Measurements from ENCODE around the gene ATXN10. TPM values are rescaled to one million over a fixed set of nuclear protein-coding genes. Genes with fewer than 3 reads are reported as not detected.
"Not testable (repeated sequence)": the region's sequence is repeated elsewhere in the genome, so short reads cannot be mapped to it uniquely, and the experiment has no call there.

ATXN10 gene
- total RNA-seq, 2 experiments from 2014 or later: 75.9 to 81.0 TPM

DNA sequence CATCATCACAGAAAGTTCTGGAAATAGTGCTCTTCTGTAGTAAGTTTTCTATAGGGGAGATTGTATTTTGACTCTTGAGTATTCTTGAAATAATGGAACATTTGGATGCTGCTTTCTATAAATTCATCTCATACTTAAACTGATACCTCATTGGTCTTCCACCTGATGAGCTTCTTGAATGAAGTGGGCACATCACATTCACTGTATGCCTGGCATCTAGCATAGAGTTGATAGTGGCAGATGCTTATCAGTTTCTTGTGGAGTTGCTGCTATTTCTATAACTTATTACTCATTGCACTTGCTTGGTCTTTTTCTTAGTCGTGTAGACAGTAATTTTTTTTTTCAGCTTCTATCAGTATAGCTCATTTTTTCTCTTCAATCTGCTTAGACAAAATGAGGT lies 5.4 kb downstream of the ATXN10 start:
- H3K27me3 Mint-ChIP-seq: no peaks in the 10 kb centered on the region
- no peaks in the 10 kb centered on the region for H3K9me3 Mint-ChIP-seq
- DNase-seq: no peak
- H3K4me1 Mint-ChIP-seq: peaks cover 33% of the 10 kb centered on the region
- POLR2A ChIA-PET: no interaction called here
- H3K4me3 Mint-ChIP-seq: no peak overlapping the region
- H3K27ac Mint-ChIP-seq: no peak overlapping the region
- ATAC-seq (ENCODE audit: low read depth): no peak
- peaks cover 8% of the 10 kb centered on the region for H3K36me3 Mint-ChIP-seq

DNA sequence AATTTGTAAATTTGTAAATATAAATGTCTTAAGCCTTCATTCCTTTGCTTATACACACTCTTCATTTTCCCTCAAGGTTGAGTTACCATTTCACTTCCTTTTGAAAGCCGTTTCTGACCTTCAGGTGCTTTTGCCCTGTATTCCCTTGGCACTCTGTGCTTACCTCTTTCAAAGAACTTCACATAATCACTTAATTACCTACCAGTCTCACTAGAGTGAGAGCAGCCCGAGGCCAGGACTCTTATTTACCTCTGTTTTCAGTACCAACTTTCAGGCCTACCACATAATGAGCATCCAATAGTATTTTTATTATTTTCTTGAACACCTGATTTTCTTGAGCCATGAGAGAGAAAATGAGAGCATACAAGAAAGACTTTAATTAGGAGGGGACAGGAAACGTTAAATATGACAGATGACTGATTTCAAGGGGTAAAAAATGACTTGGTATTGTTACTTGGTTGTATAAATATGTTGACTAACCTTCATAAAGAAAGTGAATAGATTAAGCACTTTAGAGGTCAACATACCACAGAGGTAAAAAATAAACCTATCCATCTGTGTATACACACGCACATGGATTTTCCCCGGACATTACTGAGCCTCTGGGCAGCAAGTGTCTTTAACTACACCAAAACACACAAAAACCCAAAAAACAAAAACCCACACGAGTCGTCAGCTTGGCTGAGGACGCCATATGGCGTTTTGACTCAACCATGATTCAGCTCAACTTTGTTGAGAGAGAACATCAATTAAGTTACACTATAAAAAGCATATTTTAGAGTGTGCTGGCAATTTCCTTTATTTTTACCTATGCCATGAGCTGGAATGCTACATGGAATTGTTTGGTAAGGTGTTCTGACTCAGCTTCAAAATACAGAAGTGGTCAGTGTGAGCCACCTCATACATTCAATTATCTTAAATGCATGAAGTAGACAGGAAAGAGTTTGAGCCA lies 7.6 kb downstream of the ATXN10 start:
- ATAC-seq (ENCODE audit: low read depth): no peak
- Mint-ChIP-seq H3K27ac (no peak overlapping the region), H3K4me1 (peaks cover 14% of the 10 kb centered on the region), H3K36me3 (peaks cover 8% of the 10 kb centered on the region), H3K9me3 (no peaks in the 10 kb centered on the region), H3K4me3 (no peak overlapping the region), H3K27me3 (no peaks in the 10 kb centered on the region)
- POLR2A ChIA-PET: no interaction called here
- no peak for DNase-seq

DNA sequence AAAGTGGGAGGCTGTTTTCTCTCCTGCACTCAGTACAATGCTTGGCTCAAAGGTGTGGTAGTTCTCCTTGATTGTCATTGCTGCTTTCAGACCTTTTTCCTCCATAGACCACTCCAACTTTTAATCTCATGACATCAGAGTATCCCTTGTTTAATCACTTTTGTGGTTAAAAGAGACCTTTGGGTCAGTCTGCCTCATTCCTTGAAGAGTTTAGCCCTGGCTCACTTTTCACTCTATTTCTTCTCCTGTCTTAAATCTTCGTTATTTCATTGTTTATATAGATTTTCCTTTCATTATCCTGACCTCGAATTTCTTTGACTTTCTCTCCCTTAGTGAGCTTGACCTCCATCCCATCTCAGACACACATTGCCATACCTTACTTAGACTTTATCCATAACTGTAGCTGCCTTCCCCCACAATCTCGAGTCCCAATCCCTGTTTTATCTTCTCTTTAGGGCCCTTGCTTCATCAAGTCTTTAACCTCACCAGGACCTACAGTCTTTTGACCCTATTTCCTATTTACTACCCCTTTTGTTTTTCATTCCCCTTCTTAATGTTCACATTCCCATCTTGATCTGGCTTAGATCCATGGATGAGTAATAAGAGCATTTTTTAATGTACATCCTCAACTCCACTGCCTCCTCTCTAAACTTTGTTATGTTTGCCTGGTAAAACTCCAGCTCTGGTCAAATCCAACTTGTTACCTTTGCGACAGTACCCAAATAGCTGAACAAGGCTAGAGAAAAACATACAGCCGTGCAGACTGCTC lies 9.5 kb downstream of the ATXN10 start:
- no peak overlapping the region for H3K27ac Mint-ChIP-seq
- ATAC-seq (ENCODE audit: low read depth): no peak
- no peaks in the 10 kb centered on the region for H3K9me3 Mint-ChIP-seq
- H3K27me3 Mint-ChIP-seq: no peaks in the 10 kb centered on the region
- H3K36me3 Mint-ChIP-seq: peaks cover 6% of the 10 kb centered on the region
- no peak for DNase-seq
- peaks cover 8% of the 10 kb centered on the region for H3K4me1 Mint-ChIP-seq
- H3K4me3 Mint-ChIP-seq: no peak overlapping the region
- POLR2A ChIA-PET: no interaction called here

DNA sequence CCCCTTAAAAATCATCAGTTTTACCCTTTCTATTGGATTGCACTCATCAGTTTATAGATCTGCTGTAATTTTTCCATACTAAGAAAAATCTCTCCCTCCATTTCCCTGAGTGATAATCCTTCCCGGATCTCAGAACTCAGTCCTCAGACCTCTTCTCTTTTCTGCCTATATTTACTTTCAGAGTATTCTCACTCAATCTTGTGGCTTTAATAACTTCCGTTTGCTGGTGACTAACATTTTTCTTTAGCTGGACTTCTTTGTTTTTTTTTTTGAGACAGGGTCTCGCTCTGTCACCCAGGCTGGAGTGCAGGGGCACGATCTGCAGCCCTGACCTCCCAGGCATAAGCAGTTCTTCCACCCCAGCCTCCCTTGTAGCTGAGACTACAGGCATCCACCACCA lies 10.4 kb downstream of the ATXN10 start:
- Mint-ChIP-seq H3K36me3 (peaks cover 2% of the 10 kb centered on the region), H3K4me1 (peaks cover 7% of the 10 kb centered on the region), H3K27me3 (no peaks in the 10 kb centered on the region), H3K9me3 (no peaks in the 10 kb centered on the region), H3K4me3 (no peak overlapping the region), H3K27ac (no peak overlapping the region)
- ATAC-seq (ENCODE audit: low read depth) (no peak), DNase-seq (no peak)
- POLR2A ChIA-PET: no interaction called here

DNA sequence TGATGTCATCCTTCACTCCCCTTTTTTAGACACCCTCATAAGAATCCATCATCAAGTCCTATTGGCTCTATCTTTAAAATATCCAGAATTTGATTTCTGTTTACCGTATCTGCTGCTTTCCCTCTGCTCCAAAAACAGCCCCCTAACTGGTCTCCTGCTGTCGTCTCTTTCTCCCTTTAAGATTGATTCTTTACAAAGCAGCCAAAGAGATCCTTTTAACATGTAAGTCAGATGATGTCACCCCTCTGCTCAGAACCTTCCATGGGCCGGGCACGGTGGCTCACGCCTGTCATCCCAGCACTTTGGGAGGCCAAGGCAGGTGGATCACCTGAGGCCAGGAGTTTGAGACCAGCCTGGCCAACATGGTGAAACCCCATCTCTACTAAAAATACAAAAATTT lies 11.1 kb downstream of the ATXN10 start:
- H3K27me3 Mint-ChIP-seq; POLR2A ChIA-PET; ATAC-seq (ENCODE audit: low read depth); H3K9me3 Mint-ChIP-seq; H3K27ac Mint-ChIP-seq; H3K4me1 Mint-ChIP-seq; H3K36me3 Mint-ChIP-seq; H3K4me3 Mint-ChIP-seq; DNase-seq: not testable (repeated sequence)

DNA sequence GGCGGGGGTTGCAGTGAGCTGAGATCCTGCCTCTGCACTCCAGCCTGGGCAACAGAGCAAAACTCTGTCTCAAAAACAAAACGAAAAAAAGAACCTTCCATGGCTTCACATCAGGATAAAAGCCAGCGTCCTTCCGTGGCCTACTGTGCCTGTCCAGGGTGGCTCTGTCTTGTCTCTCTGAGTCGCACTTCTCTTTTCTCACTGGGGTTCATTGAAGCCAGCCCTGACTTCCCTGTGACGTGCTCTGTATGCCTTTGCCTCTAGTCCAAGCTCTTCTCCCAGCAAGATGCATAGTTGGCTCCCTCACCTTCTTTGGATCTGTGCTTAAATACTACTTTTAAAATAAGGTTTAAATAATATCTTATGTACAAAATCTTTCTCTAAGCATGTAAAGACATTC lies 11.6 kb downstream of the ATXN10 start:
- Mint-ChIP-seq H3K9me3 (no peaks in the 10 kb centered on the region), H3K4me1 (peaks cover 3% of the 10 kb centered on the region), H3K27ac (no peak overlapping the region), H3K4me3 (no peak overlapping the region), H3K36me3 (peaks cover 1% of the 10 kb centered on the region), H3K27me3 (no peaks in the 10 kb centered on the region)
- no peak for DNase-seq
- POLR2A ChIA-PET: interaction anchor here (0.6 kb wide), 1 partner anchor 36 kb away, joined by 3 read pairs; no protein-coding TSS in a partner anchor
- no peak for ATAC-seq (ENCODE audit: low read depth)

DNA sequence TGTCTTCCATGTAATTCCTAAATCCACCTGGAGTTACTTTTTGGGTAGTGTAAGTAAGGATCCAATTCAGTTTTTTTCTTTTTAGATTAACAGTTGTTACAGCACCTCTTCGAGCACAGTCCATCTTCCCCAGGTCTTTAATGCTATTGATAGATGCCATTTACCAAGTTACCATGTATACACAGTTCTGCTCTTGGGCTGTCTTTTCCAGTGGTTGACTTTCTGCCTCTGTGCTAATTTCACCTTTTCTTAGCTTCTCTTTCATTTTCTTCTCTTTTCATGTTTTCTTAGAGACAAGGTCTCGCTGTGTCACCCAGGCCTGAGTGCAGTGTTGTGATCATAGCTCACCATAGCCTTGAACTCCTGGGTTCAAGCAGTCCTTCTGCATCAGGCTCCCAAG lies 12.0 kb downstream of the ATXN10 start:
- Mint-ChIP-seq H3K27me3 (no peaks in the 10 kb centered on the region), H3K4me3 (no peak overlapping the region), H3K36me3 (peaks cover 1% of the 10 kb centered on the region), H3K27ac (no peak overlapping the region), H3K9me3 (no peaks in the 10 kb centered on the region), H3K4me1 (peaks cover 3% of the 10 kb centered on the region)
- ATAC-seq (ENCODE audit: low read depth) (no peak), DNase-seq (no peak)
- POLR2A ChIA-PET: interaction anchor here (0.6 kb wide), 1 partner anchor 36 kb away, joined by 3 read pairs; no protein-coding TSS in a partner anchor

DNA sequence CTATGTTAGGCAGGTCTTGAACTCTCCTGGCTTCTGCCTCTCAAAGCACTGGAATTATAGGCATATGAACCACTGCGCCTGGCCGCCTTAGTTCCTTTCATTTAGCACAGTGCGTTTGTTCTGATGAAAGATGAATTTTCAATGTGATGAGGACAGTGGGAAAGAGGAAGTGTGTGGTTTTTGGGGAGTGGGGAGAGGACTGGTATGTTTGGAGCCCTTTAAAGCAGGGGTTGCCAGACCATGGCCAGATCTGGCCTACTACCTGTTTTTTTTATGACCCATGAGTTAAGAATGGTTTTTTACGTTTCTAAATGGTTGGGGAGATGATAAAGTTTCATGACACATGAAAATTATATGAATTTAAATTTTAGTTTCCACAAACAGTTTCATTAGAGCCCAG lies 12.5 kb downstream of the ATXN10 start:
- H3K27me3 Mint-ChIP-seq: no peaks in the 10 kb centered on the region
- POLR2A ChIA-PET: no interaction called here
- no peaks in the 10 kb centered on the region for H3K4me1 Mint-ChIP-seq

DNA sequence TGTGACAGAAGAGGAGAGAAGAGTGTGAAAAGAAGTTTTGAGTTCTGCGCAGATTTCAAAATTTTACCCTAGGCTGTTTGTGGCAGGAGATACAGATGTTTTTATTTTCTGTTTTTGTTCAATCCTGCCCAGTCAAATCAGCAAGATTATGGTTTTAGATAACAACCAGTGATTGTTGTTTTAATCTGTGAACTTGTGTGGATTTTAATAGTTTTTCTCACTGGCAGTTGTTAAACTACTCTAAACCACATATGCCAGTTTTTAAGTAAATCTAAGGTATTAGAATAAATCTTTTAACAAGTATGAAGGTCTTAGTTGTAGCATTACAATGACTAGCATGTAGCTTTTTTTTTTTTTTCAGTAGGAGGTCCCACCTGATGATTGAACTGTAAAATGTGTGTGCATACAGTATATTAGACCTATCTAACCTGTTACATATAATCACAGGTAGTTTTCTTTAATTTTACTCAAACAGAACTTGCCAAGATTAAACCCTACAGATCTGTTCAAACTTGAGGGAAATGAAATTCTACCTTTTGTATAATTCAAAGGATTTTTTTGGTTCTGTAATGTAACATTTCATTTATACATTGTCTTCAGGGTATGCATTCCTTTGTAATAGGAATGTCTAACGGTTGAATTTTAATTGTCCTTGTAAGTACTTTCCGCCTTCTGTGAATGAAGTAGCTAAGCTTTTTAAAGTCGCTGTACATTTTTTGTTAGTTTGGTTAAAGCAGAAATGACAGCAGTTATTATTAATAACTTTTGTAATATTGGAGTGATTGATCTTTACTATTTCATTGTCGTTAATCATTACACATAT lies 13.3 kb downstream of the ATXN10 start:
- POLR2A ChIA-PET: interaction anchor here (0.6 kb wide), 1 partner anchor 13 kb away, joined by 4 read pairs; the partner anchor contains the start of gene ATXN10
- no peak for ATAC-seq (ENCODE audit: low read depth)
- no peaks in the 10 kb centered on the region for H3K4me1 Mint-ChIP-seq
- no peaks in the 10 kb centered on the region for H3K36me3 Mint-ChIP-seq
- no peaks in the 10 kb centered on the region for H3K9me3 Mint-ChIP-seq
- H3K27ac Mint-ChIP-seq: no peak overlapping the region
- no peak for DNase-seq
- H3K27me3 Mint-ChIP-seq: no peaks in the 10 kb centered on the region
- H3K4me3 Mint-ChIP-seq: no peak overlapping the region

More for the DNA sequence above, 12.5 kb downstream of the ATXN10 start:
- no peaks in the 10 kb centered on the region for H3K9me3 Mint-ChIP-seq
- H3K4me3 Mint-ChIP-seq: no peak overlapping the region
- no peaks in the 10 kb centered on the region for H3K36me3 Mint-ChIP-seq
- no peak for ATAC-seq (ENCODE audit: low read depth)
- no peak for DNase-seq
- no peak overlapping the region for H3K27ac Mint-ChIP-seq

DNA sequence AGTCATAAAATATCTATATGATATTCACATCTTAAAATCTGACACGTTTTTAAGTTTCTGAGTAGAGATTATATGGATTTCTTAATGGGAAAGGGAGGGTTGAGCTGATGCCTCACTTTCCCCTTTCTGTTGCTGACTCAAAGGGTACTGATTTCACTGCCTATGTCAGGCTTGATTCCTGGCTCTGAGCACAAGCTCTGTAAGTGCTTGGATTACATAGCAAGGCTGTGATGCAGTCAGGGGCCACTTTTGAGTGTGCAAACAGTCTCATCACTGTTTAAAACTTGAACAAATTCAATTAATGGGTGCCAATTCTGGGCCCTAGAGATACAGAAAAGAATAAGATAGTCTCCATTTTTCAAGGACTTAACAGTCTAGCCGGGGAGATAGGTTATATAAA lies 14.4 kb downstream of the ATXN10 start:
- no peaks in the 10 kb centered on the region for H3K27me3 Mint-ChIP-seq
- H3K4me3 Mint-ChIP-seq: no peak overlapping the region
- H3K9me3 Mint-ChIP-seq: no peaks in the 10 kb centered on the region
- ATAC-seq (ENCODE audit: low read depth) (no peak), DNase-seq (no peak)
- POLR2A ChIA-PET: no interaction called here
- peaks cover 2% of the 10 kb centered on the region for H3K36me3 Mint-ChIP-seq
- H3K27ac Mint-ChIP-seq: no peak overlapping the region
- peaks cover 5% of the 10 kb centered on the region for H3K4me1 Mint-ChIP-seq

DNA sequence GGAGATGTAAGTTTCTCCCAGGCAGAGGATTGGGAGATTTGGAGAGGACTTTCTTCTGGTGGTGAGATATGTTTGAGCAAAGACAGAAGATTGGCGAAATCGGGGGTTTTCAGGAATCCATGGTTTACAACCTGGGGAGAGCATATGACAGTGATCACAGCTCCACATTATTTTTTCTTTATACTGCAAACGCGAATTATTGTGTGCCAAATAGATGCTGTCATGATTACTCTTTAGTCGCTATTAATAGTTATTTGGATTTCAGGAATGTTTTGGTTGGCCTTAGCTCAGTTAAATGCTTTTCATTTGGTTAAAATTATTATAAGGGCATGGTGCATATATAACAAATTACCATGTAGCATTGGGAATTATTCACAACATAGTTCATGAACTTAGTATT lies 15.2 kb downstream of the ATXN10 start:
- no peaks in the 10 kb centered on the region for H3K27me3 Mint-ChIP-seq
- H3K4me1 Mint-ChIP-seq: peaks cover 5% of the 10 kb centered on the region

DNA sequence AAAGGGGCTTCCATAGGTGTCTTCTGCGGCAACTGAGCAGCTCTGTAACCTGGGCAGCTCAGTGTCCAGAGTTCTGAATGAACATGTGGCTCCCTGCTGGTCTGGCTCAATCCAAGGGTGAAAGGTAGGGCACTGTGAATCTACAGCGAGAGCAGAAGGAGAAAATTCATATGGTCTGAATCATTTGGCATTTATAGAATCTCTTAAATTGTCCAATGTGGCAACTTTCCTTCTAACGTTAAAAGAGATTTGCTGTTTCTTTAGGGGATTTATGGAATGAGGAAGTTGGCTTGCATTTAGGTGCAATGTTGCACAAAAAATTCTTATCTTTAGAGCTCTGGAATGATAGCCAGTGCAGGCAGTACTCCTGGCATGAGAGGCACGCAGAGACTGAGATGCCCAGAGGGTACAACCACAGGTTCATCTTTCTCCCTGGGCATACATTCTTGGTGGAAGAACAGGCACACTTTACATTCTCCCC lies 17.0 kb downstream of the ATXN10 start:
- POLR2A ChIA-PET: no interaction called here
- ATAC-seq (ENCODE audit: low read depth): no peak
- Mint-ChIP-seq H3K36me3 (peaks cover 6% of the 10 kb centered on the region), H3K27ac (no peak overlapping the region), H3K4me3 (no peak overlapping the region), H3K27me3 (no peaks in the 10 kb centered on the region), H3K4me1 (peaks cover 5% of the 10 kb centered on the region), H3K9me3 (no peaks in the 10 kb centered on the region)
- no peak for DNase-seq

More for the DNA sequence above, 15.2 kb downstream of the ATXN10 start:
- H3K4me3 Mint-ChIP-seq: no peak overlapping the region
- H3K27ac Mint-ChIP-seq: no peak overlapping the region
- peaks cover 2% of the 10 kb centered on the region for H3K36me3 Mint-ChIP-seq
- no peaks in the 10 kb centered on the region for H3K9me3 Mint-ChIP-seq
- POLR2A ChIA-PET: no interaction called here
- no peak for DNase-seq
- no peak for ATAC-seq (ENCODE audit: low read depth)

DNA sequence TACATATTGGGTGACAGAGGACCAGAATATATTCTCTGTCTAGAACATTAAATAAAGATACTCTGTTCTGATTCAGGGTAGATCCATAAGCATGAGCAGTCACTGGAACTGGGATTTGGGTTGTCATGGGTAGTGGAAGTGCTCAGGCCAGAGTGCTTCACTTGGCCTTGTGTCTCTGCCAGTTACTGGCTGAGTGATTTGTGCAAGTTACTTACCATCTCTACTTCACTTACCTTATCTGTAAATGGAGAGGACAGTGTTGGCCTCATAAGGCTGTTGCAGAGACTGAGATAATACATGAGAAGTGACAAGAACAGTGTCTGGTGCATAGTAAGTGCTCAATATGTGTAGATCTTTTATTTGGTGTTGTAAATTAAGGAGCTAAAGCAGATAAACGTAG lies 17.6 kb downstream of the ATXN10 start:
- Mint-ChIP-seq H3K27ac (no peak overlapping the region), H3K4me3 (no peak overlapping the region), H3K36me3 (peaks cover 7% of the 10 kb centered on the region), H3K27me3 (no peaks in the 10 kb centered on the region), H3K9me3 (no peaks in the 10 kb centered on the region), H3K4me1 (peaks cover 5% of the 10 kb centered on the region)
- DNase-seq: no peak
- ATAC-seq (ENCODE audit: low read depth): no peak
- POLR2A ChIA-PET: no interaction called here
